HEK293 (cell line): ENCODE results near the gene TMCC1.

ENCODE experiments used
- CTCF ChIA-PET: fragments of 350-600 bp; formaldehyde crosslinking; extraction: SDS; loops from one replicate; lab custom pipeline; 2021; ENCODE audit warnings: antibody characterized with exemption; lab: Yijun Ruan, JAX
- POLR2A ChIA-PET: fragments of 300-600 bp; formaldehyde crosslinking; extraction: SDS; loops from one replicate; lab custom pipeline; 2020; ENCODE audit warnings: antibody characterized with exemption, inconsistent platforms; lab: Yijun Ruan, JAX
- H3K27ac ChIP-seq: fragments of 200-500 bp; sonication (Bioruptor generic); 2 replicates; pipeline ENCODE4 v1.5.1; 2014; ENCODE audit warnings: low read depth, low read length, control low read depth, inconsistent platforms; ENCODE audit errors: extremely low read depth
- H3K36me3 ChIP-seq, 2 experiments: fragments of 200-500 bp in 1 of 2; sonication (Bioruptor generic) in 1 of 2; 1 replicate in 1 of 2; 2 replicates in 1 of 2; pipeline ENCODE4 v1.5.1; 2014 to 2017; ENCODE audit warnings: inconsistent platforms in 2 of 2, low read length in 2 of 2; ENCODE audit not compliant: control insufficient read depth in 2 of 2, insufficient read depth in 1 of 2
- H3K4me1 ChIP-seq: fragments of 200-500 bp; sonication (Bioruptor generic); 2 replicates; pipeline ENCODE4 v1.5.1; 2014; ENCODE audit warnings: mild to moderate bottlenecking, low read length, inconsistent platforms; ENCODE audit not compliant: control insufficient read depth, insufficient read depth
- H3K4me3 ChIP-seq: 2 replicates; pipeline ENCODE4 v1.5.1; 2011; ENCODE audit warnings: low read depth, mild to moderate bottlenecking, control low read depth, low read length, moderate library complexity
- H3K9me3 ChIP-seq: fragments of 200-500 bp; sonication (Bioruptor generic); 2 replicates; pipeline ENCODE4 v1.5.1; 2014; ENCODE audit warnings: low read depth, low read length, inconsistent platforms; ENCODE audit not compliant: control insufficient read depth, insufficient read depth
- EGR2 ChIP-seq: fragments of 450-650 bp; formaldehyde crosslinking; IDR thresholded peaks from 2 replicates; pipeline ENCODE4 v1.5.1; 2016; ENCODE audit warnings: low read depth, missing biosample characterization, missing genetic modification characterization
- PRDM1 ChIP-seq: fragments of 450-650 bp; formaldehyde crosslinking; IDR thresholded peaks from 2 replicates; pipeline ENCODE4; 2016; ENCODE audit warnings: missing biosample characterization, missing genetic modification characterization
- REPIN1 ChIP-seq: fragments of 450-650 bp; formaldehyde crosslinking; IDR thresholded peaks from 2 replicates; pipeline ENCODE4 v1.5.1; 2017; ENCODE audit warnings: missing biosample characterization, missing genetic modification characterization, low read depth
- ZBTB7A ChIP-seq: fragments of 450-650 bp; formaldehyde crosslinking; IDR thresholded peaks from 2 replicates; pipeline ENCODE4 v1.5.1; 2016; ENCODE audit warnings: low read depth, missing biosample characterization, missing genetic modification characterization
- ZNF112 ChIP-seq: fragments of 450-650 bp; formaldehyde crosslinking; IDR thresholded peaks from 2 replicates; pipeline ENCODE4 v1.5.0; 2017; ENCODE audit warnings: missing biosample characterization, missing genetic modification characterization
- ZNF146 ChIP-seq: fragments of 450-650 bp; formaldehyde crosslinking; IDR thresholded peaks from 2 replicates; pipeline ENCODE4 v1.5.1; 2016; ENCODE audit warnings: missing biosample characterization, missing genetic modification characterization
- ZNF221 ChIP-seq: fragments of 450-650 bp; formaldehyde crosslinking; IDR thresholded peaks from 2 replicates; pipeline ENCODE4 v1.5.1; 2017; ENCODE audit warnings: missing biosample characterization, missing genetic modification characterization, borderline replicate concordance
- ZNF23 ChIP-seq: fragments of 450-650 bp; formaldehyde crosslinking; IDR thresholded peaks from 2 replicates; pipeline ENCODE4 v1.5.1; 2016; ENCODE audit warnings: missing biosample characterization, missing genetic modification characterization, borderline replicate concordance
- ZNF266 ChIP-seq: fragments of 450-650 bp; formaldehyde crosslinking; IDR thresholded peaks from 2 replicates; pipeline ENCODE4 v1.5.1; 2016; ENCODE audit warnings: missing biosample characterization, missing genetic modification characterization, low read depth
- ZNF571 ChIP-seq: fragments of 450-650 bp; formaldehyde crosslinking; IDR thresholded peaks from 2 replicates; pipeline ENCODE4 v1.5.0; 2017; ENCODE audit warnings: missing biosample characterization, missing genetic modification characterization
- ZNF580 ChIP-seq: fragments of 450-650 bp; formaldehyde crosslinking; IDR thresholded peaks from 2 replicates; pipeline ENCODE4 v1.5.1; 2016; ENCODE audit warnings: missing biosample characterization, missing genetic modification characterization
- ZNF585B ChIP-seq: fragments of 450-650 bp; formaldehyde crosslinking; IDR thresholded peaks from 2 replicates; pipeline ENCODE4 v1.5.1; 2016; ENCODE audit warnings: missing biosample characterization, missing genetic modification characterization
- ZNF677 ChIP-seq: fragments of 450-650 bp; IDR thresholded peaks from 2 replicates; pipeline ENCODE4 v1.5.0; 2018; ENCODE audit warnings: missing biosample characterization, mild to moderate bottlenecking, missing genetic modification characterization, moderate library complexity
- ZNF704 ChIP-seq: fragments of 450-650 bp; formaldehyde crosslinking; IDR thresholded peaks from 2 replicates; pipeline ENCODE4 v1.5.1; 2016; ENCODE audit warnings: missing biosample characterization, missing genetic modification characterization
- TF ChIP-seq, protein P1 (sequence below): fragments of 450-650 bp; formaldehyde crosslinking; IDR thresholded peaks from 2 replicates; pipeline ENCODE4 v1.5.1; 2016; ENCODE audit warnings: missing biosample characterization, missing genetic modification characterization, low read depth
- TF ChIP-seq, protein P2 (sequence below): fragments of 450-650 bp; formaldehyde crosslinking; IDR thresholded peaks from 2 replicates; pipeline ENCODE4 v1.5.1; 2017; ENCODE audit warnings: missing biosample characterization, missing genetic modification characterization
- TF ChIP-seq, protein P3 (sequence below): fragments of 450-650 bp; formaldehyde crosslinking; optimal IDR thresholded peaks from 2 replicates; pipeline ENCODE3; 2016; ENCODE audit warnings: missing biosample characterization, mild to moderate bottlenecking, missing genetic modification characterization

Gene TMCC1

DNA sequence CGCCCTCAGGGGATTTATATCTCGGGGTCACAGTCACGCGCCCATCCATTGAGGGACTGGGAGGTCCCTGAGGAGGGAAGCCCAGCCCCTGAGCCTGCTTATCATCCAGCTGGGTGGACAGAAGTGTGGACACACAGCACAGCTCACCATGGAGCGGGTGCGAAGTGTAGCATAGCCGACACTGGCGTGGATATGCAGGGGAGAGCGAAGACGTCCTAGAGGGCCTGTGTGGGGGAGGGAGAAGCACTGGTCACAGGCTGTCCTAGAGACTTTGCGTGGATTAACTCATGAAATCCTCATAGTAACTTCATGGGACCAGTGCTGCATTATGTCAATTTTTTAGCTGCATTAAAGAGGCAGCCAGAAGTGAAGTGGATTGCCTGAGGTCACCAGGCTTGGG lies 261.0 kb downstream of the TMCC1 start:
- H3K36me3 ChIP-seq: no peaks in the 10 kb centered on the region
- ChIA-PET CTCF (no interaction called here), POLR2A (no interaction called here)
- TF ChIP-seq ZNF112 (tag by site-specific recombination): no peak
- H3K27ac ChIP-seq: no peak overlapping the region
- no peaks in the 10 kb centered on the region for H3K4me1 ChIP-seq
- H3K9me3 ChIP-seq: no peaks in the 10 kb centered on the region
- no peak overlapping the region for H3K4me3 ChIP-seq

GRCh38 chr3:129632056-129632455 lies 261.5 kb downstream of the TMCC1 start:
- Histone ChIP-seq H3K27ac (no peak overlapping the region), H3K4me1 (no peaks in the 10 kb centered on the region)
- CTCF ChIA-PET: no interaction called here
- TF ChIP-seq ZBTB7A (tag by site-specific recombination) (no peak), ZNF221 (tag by site-specific recombination) (no peak), ZNF585B (tag by site-specific recombination) (no peak), ZNF571 (tag by site-specific recombination) (no peak), ZNF266 (tag by site-specific recombination) (no peak), ZNF146 (tag by site-specific recombination) (no peak), EGR2 (no peak), ZNF704 (no peak), ZNF677 (tag by site-specific recombination) (no peak), ZNF23 (no peak)
- TF ChIP-seq, protein P1, sequence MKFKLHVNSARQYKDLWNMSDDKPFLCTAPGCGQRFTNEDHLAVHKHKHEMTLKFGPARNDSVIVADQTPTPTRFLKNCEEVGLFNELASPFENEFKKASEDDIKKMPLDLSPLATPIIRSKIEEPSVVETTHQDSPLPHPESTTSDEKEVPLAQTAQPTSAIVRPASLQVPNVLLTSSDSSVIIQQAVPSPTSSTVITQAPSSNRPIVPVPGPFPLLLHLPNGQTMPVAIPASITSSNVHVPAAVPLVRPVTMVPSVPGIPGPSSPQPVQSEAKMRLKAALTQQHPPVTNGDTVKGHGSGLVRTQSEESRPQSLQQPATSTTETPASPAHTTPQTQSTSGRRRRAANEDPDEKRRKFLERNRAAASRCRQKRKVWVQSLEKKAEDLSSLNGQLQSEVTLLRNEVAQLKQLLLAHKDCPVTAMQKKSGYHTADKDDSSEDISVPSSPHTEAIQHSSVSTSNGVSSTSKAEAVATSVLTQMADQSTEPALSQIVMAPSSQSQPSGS (tag by site-specific recombination): no peak
- TF ChIP-seq, protein P2, sequence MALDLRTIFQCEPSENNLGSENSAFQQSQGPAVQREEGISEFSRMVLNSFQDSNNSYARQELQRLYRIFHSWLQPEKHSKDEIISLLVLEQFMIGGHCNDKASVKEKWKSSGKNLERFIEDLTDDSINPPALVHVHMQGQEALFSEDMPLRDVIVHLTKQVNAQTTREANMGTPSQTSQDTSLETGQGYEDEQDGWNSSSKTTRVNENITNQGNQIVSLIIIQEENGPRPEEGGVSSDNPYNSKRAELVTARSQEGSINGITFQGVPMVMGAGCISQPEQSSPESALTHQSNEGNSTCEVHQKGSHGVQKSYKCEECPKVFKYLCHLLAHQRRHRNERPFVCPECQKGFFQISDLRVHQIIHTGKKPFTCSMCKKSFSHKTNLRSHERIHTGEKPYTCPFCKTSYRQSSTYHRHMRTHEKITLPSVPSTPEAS: no peak
- TF ChIP-seq, all 188 proteins: peak for 0
- H3K9me3 ChIP-seq: no peaks in the 10 kb centered on the region
- POLR2A ChIA-PET: no interaction called here
- H3K36me3 ChIP-seq: no peaks in the 10 kb centered on the region
- H3K4me3 ChIP-seq: no peak overlapping the region

- ChIA-PET POLR2A (no interaction called here), CTCF (interaction anchor here (0.5 to 1.9 kb wide), 5 partner anchors 9 to 312 kb away, joined by 3 to 8 read pairs (median 4); no protein-coding TSS in a partner anchor)
- TF ChIP-seq REPIN1 (tag by site-specific recombination) (no peak), PRDM1 (tag by site-specific recombination) (no peak), ZNF580 (tag by site-specific recombination) (no peak)
- TF ChIP-seq, protein P3, sequence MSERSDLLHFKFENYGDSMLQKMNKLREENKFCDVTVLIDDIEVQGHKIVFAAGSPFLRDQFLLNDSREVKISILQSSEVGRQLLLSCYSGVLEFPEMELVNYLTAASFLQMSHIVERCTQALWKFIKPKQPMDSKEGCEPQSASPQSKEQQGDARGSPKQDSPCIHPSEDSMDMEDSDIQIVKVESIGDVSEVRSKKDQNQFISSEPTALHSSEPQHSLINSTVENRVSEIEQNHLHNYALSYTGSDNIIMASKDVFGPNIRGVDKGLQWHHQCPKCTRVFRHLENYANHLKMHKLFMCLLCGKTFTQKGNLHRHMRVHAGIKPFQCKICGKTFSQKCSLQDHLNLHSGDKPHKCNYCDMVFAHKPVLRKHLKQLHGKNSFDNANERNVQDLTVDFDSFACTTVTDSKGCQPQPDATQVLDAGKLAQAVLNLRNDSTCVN (tag by site-specific recombination): no peak
- H3K27ac ChIP-seq: no peak overlapping the region
- H3K36me3 ChIP-seq: no peaks in the 10 kb centered on the region
- H3K9me3 ChIP-seq: no peaks in the 10 kb centered on the region
- no peak overlapping the region for H3K4me3 ChIP-seq
- H3K4me1 ChIP-seq: peaks cover 3% of the 10 kb centered on the region; the same call in 1 of the 2 replicates
Measured at GRCh38 chr3:129629011-129629410, 264.5 kb downstream of the TMCC1 start.
